Measurements from ENCODE around the gene CA10. TPM values are rescaled to one million over a fixed set of nuclear protein-coding genes. Genes with fewer than 3 reads are reported as not detected.

The CA10 gene
- total RNA-seq, 1 donor from 2014 or later: not detected

DNA sequence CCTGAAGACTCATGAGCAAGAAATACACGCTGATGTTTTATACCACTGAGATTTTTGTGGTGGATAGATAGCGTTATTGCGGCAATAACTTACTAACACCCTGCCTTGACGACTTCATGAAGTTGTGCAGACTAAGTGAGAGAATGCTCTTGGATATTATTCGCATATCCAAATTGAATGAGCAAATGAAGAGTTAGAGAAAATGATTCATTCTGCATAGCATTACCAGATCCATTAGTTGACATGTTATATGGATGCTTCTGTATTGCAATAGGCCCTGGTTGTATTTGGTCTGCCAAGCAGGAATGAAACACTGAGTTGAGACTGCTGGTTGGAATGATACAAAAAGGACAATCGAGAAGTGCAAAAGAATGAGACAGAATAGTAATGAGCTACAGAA lies 247.3 kb downstream of the CA10 start:
- intact Hi-C loops (cut with DNase I): no loop called here
- ATAC-seq: no peak
- DNase-seq (ENCODE audit: missing footprints): no peak

- intact Hi-C loops (cut with DNase I): no loop called here
- DNase-seq (ENCODE audit: missing footprints) (no peak), ATAC-seq (no peak)
Measured at GRCh38 chr17:51909971-51910370, 248.5 kb downstream of the CA10 start.

- no peak for DNase-seq (ENCODE audit: missing footprints)
- no peak for ATAC-seq
- intact Hi-C loops (cut with DNase I): no loop called here
Measured at GRCh38 chr17:51908841-51909537, 249.5 kb downstream of the CA10 start.

GRCh38 chr17:51907041-51907440 lies 251.5 kb downstream of the CA10 start:
- no peak for ATAC-seq
- DNase-seq (ENCODE audit: missing footprints): no peak
- intact Hi-C loops (cut with DNase I): no loop called here

- no peak for DNase-seq (ENCODE audit: missing footprints)
- ATAC-seq: no peak
- intact Hi-C loops (cut with DNase I): no loop called here
Measured at GRCh38 chr17:51904379-51904778, 254.1 kb downstream of the CA10 start.

GRCh38 chr17:51901242-51901641 lies 257.3 kb downstream of the CA10 start:
- intact Hi-C loops (cut with DNase I): no loop called here
- no peak for DNase-seq (ENCODE audit: missing footprints)
- ATAC-seq: no peak

DNA sequence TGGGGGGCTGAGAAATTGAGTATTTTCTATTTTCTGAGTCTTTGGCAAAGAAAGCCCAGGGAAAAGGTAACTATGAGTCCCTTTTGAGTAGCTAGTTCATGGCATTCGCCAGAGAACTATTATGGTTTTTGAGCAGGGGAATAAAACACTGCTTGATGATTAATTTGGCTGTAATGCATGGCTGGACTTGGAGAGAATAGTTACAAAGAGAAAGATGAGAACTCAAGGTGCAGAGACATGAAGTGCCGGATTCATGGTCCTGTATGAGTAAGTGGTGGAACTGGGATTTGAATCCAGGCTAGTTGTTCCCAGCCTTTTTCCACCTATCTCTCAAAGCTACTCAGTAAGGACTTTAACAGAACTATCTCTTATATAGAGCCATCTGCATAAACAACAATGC lies 266.6 kb downstream of the CA10 start:
- intact Hi-C loops (cut with DNase I): no loop called here
- no peak for DNase-seq (ENCODE audit: missing footprints)
- no peak for ATAC-seq

DNA sequence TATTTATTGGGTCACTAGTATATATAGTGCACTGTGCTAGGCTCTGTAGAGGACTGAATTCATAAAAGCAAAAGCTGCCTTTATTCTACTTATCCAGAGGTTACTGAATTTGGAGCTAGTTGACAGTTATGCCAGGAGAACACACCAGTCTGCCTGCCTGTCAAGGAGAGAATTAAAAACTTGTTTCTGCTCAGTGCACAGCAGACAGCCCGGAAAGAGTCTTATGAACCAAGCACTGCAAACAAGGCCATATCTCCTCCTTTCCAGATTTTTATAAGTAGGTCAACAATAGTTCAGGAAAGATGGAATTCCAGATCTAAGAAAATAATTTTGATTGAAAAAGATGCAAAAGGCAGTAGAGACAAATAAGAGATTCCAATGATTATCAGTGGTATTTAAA lies 267.8 kb downstream of the CA10 start:
- ATAC-seq (no peak), DNase-seq (ENCODE audit: missing footprints) (no peak)
- intact Hi-C loops (cut with DNase I): no loop called here

DNA sequence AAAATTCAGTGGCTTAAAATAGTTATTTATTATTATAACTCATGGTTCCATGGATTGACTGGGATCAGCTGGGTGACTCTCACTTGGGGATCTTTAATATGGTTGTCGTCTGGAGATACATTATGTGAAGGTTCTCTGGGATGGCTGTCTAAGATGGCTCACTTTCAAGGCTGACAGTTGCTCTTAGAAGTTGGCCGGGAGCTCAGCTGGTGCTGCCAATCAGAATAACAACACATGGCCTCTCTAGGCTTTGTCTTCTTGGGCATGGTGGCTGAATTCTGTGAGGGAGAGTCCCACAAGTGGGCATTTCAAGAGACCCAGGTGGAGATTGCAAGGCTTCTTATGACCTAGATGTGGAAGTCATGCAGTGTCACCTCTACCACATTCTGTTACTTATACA lies 269.7 kb downstream of the CA10 start:
- no peak for ATAC-seq
- intact Hi-C loops (cut with DNase I): no loop called here
- no peak for DNase-seq (ENCODE audit: missing footprints)

DNA sequence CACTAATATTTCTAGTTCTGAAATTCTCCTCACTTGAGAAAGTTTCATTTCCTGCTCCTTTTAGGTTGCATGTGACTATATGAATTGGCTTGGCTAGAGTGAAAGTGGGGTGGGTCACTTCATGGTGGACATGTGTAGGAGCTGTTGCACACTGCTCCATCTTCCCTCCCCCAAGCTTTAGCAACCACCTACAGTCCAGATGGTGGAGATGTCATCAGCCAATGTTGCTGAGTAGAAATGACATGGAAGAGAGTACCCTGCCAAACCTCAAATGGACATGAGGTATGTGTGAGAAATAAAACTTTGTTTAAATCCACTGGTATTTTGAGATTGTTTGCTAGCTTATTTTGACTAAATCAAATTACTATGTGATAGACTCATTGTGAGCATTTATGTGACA lies 281.5 kb downstream of the CA10 start:
- DNase-seq (ENCODE audit: missing footprints) (no peak), ATAC-seq (no peak)
- intact Hi-C loops (cut with DNase I): no loop called here

DNA sequence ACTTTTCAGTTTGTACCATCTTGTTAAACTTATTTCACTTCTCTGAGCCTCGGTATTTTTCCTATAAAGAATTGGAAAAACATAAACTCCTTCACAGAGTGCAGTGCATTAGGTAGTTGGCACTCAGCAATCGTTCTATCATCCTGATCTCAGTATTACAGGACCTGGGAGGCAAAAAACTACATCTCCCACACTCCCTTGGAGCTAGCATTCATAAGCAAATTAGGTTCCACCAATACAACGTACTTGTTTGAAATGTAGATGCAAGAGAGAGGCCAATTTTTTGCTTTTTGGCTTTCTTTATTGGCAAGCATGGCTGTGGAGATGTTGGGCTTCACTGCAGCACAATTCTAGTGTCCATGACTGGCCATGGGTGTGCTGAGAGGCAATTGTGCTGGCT lies 285.2 kb downstream of the CA10 start:
- intact Hi-C loops (cut with DNase I): no loop called here
- DNase-seq (ENCODE audit: missing footprints) (no peak), ATAC-seq (no peak)

DNA sequence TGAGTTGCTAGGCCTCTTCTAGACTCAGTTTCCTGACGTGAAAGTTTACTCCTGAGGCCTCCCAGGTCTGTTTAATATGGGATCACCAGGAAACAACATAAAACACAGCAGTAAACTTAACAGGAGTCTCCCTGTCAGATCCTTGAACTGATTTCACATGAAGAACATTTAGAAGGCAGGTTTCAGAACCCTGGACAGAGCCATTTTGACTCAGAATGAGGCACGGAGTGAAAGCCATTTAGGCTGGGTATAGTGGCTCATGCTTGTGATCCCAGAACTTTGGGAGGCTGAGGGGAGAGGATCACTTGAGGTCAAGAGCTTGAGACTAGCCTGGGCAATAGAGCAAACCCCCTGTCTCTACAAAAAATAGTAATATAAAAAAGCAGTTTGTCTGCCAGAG lies 289.1 kb downstream of the CA10 start:
- intact Hi-C loops (cut with DNase I): no loop called here
- DNase-seq (ENCODE audit: missing footprints): no peak

GRCh38 chr17:51860954-51861561 lies 297.5 kb downstream of the CA10 start:
- intact Hi-C loops (cut with DNase I): no loop called here
- ATAC-seq: no peak
- no peak for DNase-seq (ENCODE audit: missing footprints)

More for the DNA sequence above, 289.1 kb downstream of the CA10 start:
- ATAC-seq: no peak

DNA sequence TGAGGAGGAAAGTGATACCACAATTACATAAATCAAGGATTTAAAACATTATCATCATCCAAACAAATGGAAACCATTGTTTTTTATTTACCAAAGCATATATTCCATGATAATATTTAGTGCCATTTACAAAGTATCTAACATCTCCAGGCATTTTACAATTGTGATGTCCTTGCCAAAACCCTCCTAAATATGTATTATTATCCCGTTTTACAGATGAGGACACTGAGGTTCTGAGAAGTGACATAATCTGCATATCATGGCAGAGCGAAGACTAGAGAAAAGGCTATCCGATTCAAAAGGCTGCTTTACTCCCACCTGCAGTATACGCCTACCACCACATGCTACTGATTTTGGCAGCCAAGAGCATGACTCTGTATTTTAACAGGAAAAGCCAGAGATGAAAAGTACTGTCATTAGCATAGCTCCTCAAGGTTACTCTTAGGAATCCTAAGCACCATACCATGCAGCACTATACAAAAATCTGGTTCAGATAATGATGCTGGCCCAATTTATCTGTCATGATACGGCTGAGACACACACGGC lies 301.4 kb downstream of the CA10 start:
- DNase-seq (ENCODE audit: missing footprints): no peak
- ATAC-seq: no peak
- intact Hi-C loops (cut with DNase I): no loop called here

DNA sequence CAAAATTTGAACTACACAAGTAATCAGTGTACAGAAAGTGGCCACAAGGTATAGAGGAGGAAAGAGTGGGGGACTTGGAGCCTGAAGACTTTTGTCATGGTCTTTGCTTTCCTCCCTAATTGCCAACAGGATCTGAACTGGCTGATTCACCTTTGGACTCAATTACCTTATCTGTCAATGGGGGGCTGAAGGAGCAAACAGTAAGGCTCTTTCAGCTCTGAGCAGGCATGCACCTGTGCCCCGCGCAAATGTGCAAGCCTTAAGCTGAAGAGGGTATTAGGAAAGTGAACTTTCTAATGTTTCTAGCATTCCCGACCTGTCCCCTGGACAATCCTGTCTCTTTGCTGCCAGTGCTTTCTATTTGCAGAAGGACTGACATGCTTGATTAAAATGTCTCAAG lies 302.7 kb downstream of the CA10 start:
- DNase-seq (ENCODE audit: missing footprints) (no peak), ATAC-seq (no peak)
- intact Hi-C loops (cut with DNase I): no loop called here

GRCh38 chr17:51853857-51854256 lies 304.7 kb downstream of the CA10 start:
- DNase-seq (ENCODE audit: missing footprints): no peak
- intact Hi-C loops (cut with DNase I): no loop called here

DNA sequence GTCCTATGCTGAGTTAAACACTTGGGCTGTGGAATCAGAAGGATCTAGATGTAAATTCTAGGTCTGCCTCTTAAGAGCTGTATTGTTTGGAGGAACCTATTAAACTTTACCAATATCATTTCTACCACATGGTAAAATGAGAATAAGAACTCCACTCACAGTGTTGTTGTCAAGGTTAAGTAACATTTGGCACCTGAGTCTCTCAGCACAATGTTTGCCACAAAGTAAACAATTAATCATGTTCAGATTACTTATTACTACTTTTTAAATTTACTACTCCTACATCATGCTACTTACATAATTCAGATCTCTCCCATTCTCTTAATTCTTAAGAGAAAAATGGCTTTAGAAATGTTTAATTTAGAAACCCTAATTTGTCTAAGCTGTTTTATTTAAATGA lies 305.9 kb downstream of the CA10 start:
- ATAC-seq (no peak), DNase-seq (ENCODE audit: missing footprints) (no peak)
- intact Hi-C loops (cut with DNase I): no loop called here

More at GRCh38 chr17:51853857-51854256, 304.7 kb downstream of the CA10 start:
- no peak for ATAC-seq

DNA sequence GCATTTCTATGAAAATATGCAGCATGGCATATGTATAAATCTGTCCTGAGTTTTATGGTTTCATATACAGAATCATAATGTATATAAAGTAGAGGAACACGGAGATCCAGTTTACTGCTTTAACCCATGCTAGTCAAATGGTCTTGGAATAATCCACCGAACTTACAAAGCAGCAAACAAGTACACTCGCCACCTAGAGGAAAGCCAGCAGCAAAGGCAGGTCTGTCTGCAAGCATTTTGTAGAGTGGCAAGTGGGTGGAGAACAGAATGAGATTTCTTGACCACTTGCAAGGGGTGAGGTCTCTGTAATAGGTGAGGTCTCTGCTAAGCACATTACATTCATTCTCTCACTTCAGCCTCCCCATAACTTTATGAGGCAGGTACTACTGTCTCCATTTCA lies 308.3 kb downstream of the CA10 start:
- intact Hi-C loops (cut with DNase I): no loop called here
- no peak for ATAC-seq

DNA sequence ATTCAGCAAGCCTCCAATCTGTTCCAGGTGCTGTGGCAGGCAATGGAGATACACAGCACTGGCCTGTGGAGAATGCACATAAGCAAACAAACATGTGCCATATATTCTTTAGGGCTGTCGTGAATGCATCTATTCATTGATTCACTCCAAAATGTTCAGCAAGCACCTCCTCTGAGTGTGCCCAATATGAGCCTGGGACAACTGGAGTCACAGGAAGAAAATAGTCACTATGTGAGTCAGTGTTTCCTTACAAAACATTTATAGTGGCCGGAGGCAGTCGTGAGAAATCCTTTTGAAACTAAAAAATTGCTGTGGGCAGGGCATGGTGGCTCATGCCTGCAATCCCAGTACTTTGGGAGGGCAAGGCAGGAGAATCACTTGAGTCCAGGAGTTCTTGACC lies 310.1 kb downstream of the CA10 start:
- ATAC-seq: no peak
- intact Hi-C loops (cut with DNase I): no loop called here
- no peak for DNase-seq (ENCODE audit: missing footprints)

More for the DNA sequence above, 308.3 kb downstream of the CA10 start:
- DNase-seq (ENCODE audit: missing footprints): no peak

DNA sequence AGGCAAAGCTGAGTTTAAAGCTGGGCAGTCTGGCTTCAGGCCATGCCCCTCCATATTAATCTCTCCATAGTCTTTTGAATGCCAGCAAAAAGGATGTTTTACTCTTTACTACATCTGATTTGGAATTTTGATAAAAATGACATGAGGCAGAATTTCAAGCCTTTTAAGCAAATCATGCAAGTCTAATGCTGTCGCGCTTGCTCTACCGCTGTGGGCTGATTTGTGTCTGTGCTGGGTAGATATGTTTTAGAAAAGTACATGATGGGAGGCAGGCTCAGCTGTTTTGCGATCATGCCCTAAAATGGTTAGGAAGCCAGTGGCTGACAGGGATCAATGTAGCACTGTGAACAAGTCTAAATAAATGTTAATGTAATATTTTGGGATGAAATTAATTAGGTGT lies 311.9 kb downstream of the CA10 start:
- ATAC-seq (no peak), DNase-seq (ENCODE audit: missing footprints) (no peak)

GRCh38 chr17:51845776-51846175 lies 312.7 kb downstream of the CA10 start:
- intact Hi-C loops (cut with DNase I): no loop called here
- no peak for DNase-seq (ENCODE audit: missing footprints)
- no peak for ATAC-seq

More for the DNA sequence above, 311.9 kb downstream of the CA10 start:
- intact Hi-C loops (cut with DNase I): no loop called here

All from Right ventricle myocardium inferior (tissue), 1 donor.